Thyroid gland (tissue), 4 donors: ENCODE data around the gene NUDT17. TPM values are rescaled to one million over a fixed set of nuclear protein-coding genes. Genes with fewer than 3 reads are reported as not detected.

Experiments
- DNase-seq, 2 donors: peaks; one replicate each; pipeline ENCODE4 v3.0.0-alpha.2; 2019
- H3K27ac ChIP-seq, 3 donors: fragments of 200-600 bp; sonication (generic); 1 replicate in 2 of 3; 2 replicates in 1 of 3; pipeline ENCODE4 v1.5.1; 2016 to 2019; ENCODE audit warnings: mild to moderate bottlenecking in 1 of 3, moderate library complexity in 1 of 3
- H3K27me3 ChIP-seq: fragments of 200-600 bp; sonication (generic); one replicate; pipeline ENCODE4 v1.5.1; 2019
- H3K36me3 ChIP-seq, 2 donors: fragments of 200-600 bp; sonication (generic); one replicate each; pipeline ENCODE4 v1.5.1; 2016 to 2019
- H3K4me1 ChIP-seq, 2 donors: fragments of 200-600 bp; sonication (generic); one replicate each; pipeline ENCODE4 v1.5.1; 2017 to 2019
- H3K4me3 ChIP-seq, 3 donors: fragments of 200-600 bp; sonication (generic); replicated peaks in 1 of 3; 1 replicate in 2 of 3; 2 replicates in 1 of 3; pipeline ENCODE4 v1.5.1; 2016; ENCODE audit warnings: mild to moderate bottlenecking in 1 of 3
- H3K9me3 ChIP-seq: fragments of 200-600 bp; sonication (generic); one replicate; pipeline ENCODE4 v1.5.1; 2017
- POLR2A ChIP-seq, 2 donors: fragments of 450-650 bp; IDR thresholded peaks; one replicate each; pipeline ENCODE4 v1.6.1; 2017; ENCODE audit warnings: antibody characterized with exemption in 2 of 2, mild to moderate bottlenecking in 2 of 2, moderate library complexity in 1 of 2
- WGBS, 2 donors: methylation state at CpG; one replicate each; pipeline ENCODE4 v1.1.5; 2017; 5-methylcytosine and 5-hydroxymethylcytosine counted together
- intact Hi-C: fragments of 100-400 bp; cut with DNase I; formaldehyde crosslinking; loops from one replicate; pipeline ENCODE4 v1.15.1; 2023
- total RNA-seq, 4 donors: library from RNA; depleted of rRNA; stranded (reverse); fragments of >200 nt; gene quantifications; one replicate each; pipeline ENCODE4 v1.2.3, GENCODE V29; 2016
- TF ChIP-seq, protein P1 (sequence below), 6 experiments: fragments of 200-600 bp in 3 of 6; fragments of 450-650 bp in 3 of 6; sonication (generic) in 3 of 6; IDR thresholded peaks; one replicate each; pipeline ENCODE4 v1.5.1; 2016 to 2019; ENCODE audit warnings: antibody characterized with exemption in 6 of 6, mild to moderate bottlenecking in 2 of 6, inconsistent platforms in 1 of 6, moderate library complexity in 1 of 6

Gene NUDT17
- total RNA-seq, 4 donors from 2014 or later = 2.4 to 4.6 (median 3.4) TPM

DNA sequence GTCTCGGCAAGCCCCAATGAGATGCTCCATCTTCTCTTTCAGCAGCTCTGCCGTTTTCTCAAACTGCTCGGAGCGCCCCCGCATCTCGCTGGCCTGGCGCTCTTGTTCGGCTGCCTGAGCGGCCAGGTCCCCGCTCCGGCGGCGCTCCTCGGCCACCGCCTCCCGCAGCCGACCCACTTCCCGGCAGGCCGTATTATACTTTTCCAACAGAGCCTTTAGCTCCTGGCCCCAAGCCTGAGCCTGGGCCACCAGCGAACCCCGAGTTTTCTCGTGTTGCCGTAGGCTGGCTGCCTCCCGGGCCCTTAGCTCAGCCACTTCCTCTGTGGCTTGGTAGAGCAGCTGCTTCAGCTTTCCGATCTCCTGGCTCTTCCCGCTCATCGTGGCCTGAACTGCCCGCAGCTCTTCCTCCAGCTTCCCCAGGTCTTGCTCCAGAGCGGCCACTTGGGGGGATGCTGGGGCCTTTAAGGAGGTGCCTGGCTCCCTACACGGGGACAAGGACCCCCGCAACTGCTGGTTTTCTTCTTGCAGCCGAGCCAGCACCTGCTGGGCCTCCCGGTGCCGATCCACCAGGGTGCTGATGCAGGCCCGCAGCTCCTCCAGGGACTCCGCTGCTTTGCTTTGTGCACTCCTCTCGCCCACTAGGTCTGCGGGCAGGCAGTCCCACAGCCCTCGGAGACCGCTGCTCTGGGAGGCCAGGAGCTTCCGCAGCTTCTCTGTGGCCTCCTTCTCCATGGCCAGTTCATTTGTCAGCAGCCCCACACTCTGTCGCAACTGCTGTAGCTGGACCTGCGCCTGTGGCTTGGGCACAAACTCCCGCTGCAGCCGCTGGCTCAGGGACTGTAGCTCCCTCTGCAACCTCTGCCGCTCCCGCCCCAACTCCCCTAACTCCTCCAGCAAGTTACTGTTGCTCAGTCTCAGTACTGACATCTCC, 26.8 kb downstream of the NUDT17 start:
- no peaks in the 10 kb centered on the region for H3K36me3 ChIP-seq
- WGBS, 2 donors = 30 to 31% methylated on average over 38 to 47 of the region's 47 CpGs
- peak in 1 of 2 donors; percentile 26 for DNase-seq
- TF ChIP-seq, protein P1, sequence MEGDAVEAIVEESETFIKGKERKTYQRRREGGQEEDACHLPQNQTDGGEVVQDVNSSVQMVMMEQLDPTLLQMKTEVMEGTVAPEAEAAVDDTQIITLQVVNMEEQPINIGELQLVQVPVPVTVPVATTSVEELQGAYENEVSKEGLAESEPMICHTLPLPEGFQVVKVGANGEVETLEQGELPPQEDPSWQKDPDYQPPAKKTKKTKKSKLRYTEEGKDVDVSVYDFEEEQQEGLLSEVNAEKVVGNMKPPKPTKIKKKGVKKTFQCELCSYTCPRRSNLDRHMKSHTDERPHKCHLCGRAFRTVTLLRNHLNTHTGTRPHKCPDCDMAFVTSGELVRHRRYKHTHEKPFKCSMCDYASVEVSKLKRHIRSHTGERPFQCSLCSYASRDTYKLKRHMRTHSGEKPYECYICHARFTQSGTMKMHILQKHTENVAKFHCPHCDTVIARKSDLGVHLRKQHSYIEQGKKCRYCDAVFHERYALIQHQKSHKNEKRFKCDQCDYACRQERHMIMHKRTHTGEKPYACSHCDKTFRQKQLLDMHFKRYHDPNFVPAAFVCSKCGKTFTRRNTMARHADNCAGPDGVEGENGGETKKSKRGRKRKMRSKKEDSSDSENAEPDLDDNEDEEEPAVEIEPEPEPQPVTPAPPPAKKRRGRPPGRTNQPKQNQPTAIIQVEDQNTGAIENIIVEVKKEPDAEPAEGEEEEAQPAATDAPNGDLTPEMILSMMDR (IDR thresholded peaks at IDR 0.05) = no peak
- no peak for TF ChIP-seq POLR2A (IDR thresholded peaks at IDR 0.05)
- intact Hi-C loops = no loop called here
- H3K27me3 ChIP-seq = no peaks in the 10 kb centered on the region
- peak overlapping the region in 2 of 3 donors; percentile 11 to 30 for H3K4me3 ChIP-seq
- H3K9me3 ChIP-seq = no peaks in the 10 kb centered on the region
- H3K4me1 ChIP-seq = peaks cover 0 to 8% of the 10 kb centered on the region in 2 donors
- H3K27ac ChIP-seq = peak overlapping the region in 2 of 3 donors; percentile 30 to 40

DNA sequence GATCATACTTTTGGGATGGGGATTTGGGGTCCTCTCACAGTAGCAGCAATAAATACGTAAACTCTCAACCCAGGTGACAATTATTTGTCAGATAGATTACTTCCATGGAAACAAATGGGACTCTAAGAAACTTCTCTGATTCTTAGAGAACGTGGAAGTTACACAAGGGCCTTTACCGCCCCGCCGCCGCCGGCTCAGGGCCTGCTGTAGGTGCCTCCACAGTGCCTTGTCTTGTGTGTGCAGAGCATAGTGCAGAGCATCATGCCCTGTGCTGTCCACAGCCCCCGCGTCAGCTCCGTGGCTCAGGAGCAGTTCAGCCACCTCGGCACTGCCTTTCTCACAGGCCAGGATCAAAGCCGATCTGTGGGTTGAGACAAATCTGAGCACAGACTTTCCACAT, 29.2 kb downstream of the NUDT17 start:
- 92 to 94% methylated on average over 12 of the region's 12 CpGs for WGBS, 2 donors
- Histone ChIP-seq H3K27me3 (no peaks in the 10 kb centered on the region), H3K4me3 (no peak overlapping the region), H3K9me3 (no peaks in the 10 kb centered on the region), H3K4me1 (peaks cover 0 to 8% of the 10 kb centered on the region in 2 donors), H3K36me3 (no peaks in the 10 kb centered on the region), H3K27ac (no peak overlapping the region)
- intact Hi-C loops = no loop called here
- TF ChIP-seq, protein P1 (IDR thresholded peaks at IDR 0.05) = no peak
- no peak for TF ChIP-seq POLR2A (IDR thresholded peaks at IDR 0.05)
- DNase-seq = no peak

DNA sequence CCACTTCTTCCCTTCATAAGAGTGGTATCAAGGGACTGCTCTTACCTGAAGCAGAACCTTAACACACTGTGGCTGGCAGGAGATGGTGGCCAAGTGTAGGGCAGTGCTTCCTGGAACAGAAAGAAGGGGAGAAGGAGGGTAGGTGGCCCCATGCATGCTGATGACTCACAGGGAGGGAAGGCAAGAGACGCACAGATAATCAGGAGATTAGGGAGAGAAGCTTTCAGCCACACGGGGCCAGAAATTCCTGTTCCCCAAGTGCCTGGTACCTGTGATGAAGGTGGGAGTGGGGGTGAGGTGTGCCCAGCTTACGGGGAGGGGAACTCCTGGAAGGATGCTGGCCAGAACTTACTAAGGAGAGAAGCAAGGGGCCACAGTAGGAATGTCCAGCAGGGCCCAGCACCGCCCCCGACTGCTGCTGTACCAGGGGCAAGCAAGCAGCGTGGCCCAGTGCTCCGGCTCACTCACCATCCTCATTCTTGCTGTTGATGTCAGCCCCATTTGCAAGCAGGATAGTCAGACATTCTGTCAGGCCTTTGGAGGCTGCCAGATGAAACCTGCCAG, 32.6 kb downstream of the NUDT17 start:
- no peak overlapping the region for H3K27ac ChIP-seq
- no peaks in the 10 kb centered on the region for H3K36me3 ChIP-seq
- intact Hi-C loops = no loop called here
- no peaks in the 10 kb centered on the region for H3K9me3 ChIP-seq
- DNase-seq = no peak
- H3K4me3 ChIP-seq = no peak overlapping the region
- H3K27me3 ChIP-seq = no peaks in the 10 kb centered on the region
- no peak for TF ChIP-seq POLR2A (IDR thresholded peaks at IDR 0.05)
- TF ChIP-seq, protein P1 (IDR thresholded peaks at IDR 0.05) = no peak
- 81 to 83% methylated on average over 7 of the region's 7 CpGs for WGBS, 2 donors
- H3K4me1 ChIP-seq = no peaks in the 10 kb centered on the region

DNA sequence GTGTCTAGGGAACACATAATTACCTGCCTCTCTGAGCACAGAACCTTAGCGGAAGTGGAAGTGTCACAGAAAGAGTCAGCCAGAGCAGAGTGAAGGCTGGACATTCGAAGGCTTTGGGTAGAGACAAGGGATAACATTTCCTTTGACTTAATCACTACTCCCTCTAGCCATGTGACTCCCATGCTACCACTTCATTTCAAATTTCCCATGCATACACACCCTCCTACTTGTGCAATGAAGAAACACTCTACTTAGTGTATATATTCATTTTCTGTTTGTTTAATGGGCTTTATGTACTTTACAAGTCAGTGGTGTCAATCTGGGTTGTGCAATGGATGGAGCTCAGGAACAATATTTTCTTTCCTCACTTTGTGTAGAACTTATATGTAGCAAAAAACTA, 33.3 kb downstream of the NUDT17 start:
- H3K27me3 ChIP-seq = no peaks in the 10 kb centered on the region
- no peaks in the 10 kb centered on the region for H3K36me3 ChIP-seq
- H3K4me3 ChIP-seq = no peak overlapping the region
- TF ChIP-seq POLR2A (IDR thresholded peaks at IDR 0.05) = no peak
- TF ChIP-seq, protein P1 (IDR thresholded peaks at IDR 0.05) = no peak
- no peak overlapping the region for H3K27ac ChIP-seq
- H3K9me3 ChIP-seq = no peaks in the 10 kb centered on the region
- no peak for DNase-seq
- no peaks in the 10 kb centered on the region for H3K4me1 ChIP-seq
- 88 to 92% methylated on average over 2 of the region's 2 CpGs for WGBS, 2 donors
- intact Hi-C loops = no loop called here

DNA sequence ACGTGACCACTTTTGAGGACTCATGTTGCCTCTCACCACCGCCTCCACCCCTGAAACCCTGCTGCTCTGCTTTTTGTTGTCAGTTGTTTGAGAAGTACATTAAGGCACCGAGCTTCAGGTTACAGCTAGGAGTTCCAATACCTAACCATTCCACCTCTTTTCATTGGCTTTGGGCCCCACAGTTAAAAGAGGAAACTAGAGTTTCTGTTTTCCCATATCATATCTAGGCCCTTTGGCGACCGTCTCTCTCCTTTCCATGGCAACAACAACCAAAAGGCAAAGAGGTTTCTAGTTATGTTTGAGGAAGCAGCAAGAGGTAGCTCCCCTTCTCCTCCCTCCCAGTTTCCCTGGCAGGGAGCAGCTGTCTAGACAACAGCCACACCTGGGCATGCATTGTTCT, 34.3 kb downstream of the NUDT17 start:
- no peak overlapping the region for H3K4me3 ChIP-seq
- 56 to 62% methylated on average over 5 of the region's 5 CpGs for WGBS, 2 donors
- H3K4me1 ChIP-seq = no peaks in the 10 kb centered on the region
- no peaks in the 10 kb centered on the region for H3K27me3 ChIP-seq
- no peak overlapping the region for H3K27ac ChIP-seq
- intact Hi-C loops = no loop called here
- no peak for DNase-seq
- no peaks in the 10 kb centered on the region for H3K9me3 ChIP-seq
- TF ChIP-seq, protein P1 (IDR thresholded peaks at IDR 0.05) = no peak
- no peak for TF ChIP-seq POLR2A (IDR thresholded peaks at IDR 0.05)
- H3K36me3 ChIP-seq = no peaks in the 10 kb centered on the region
